NOMO-1 treated with dmso at 0.1 percent for 144 hours (cell line): ENCODE measurements around the gene YKT6.
A peak's percentile ranks its signal among the peaks of the same experiment; 100 is the strongest.

Source experiments
- DNase-seq: peaks from one replicate; lab custom pipeline; 2025; ENCODE audit not compliant: unreplicated experiment; lab: John Stamatoyannopoulos, UW

The YKT6 gene

GRCh38 chr7:44232396-44232795 is 31.6 kb downstream of the YKT6 start:
- no peak for DNase-seq

GRCh38 chr7:44232901-44233715 is 32.3 kb downstream of the YKT6 start:
- no peak for DNase-seq

- DNase-seq: no peak
Measured at GRCh38 chr7:44235066-44235465, 34.3 kb downstream of the YKT6 start.

GRCh38 chr7:44235582-44236332 is 35.0 kb downstream of the YKT6 start:
- DNase-seq: no peak

- peak; percentile 20 for DNase-seq
Measured at GRCh38 chr7:44236333-44236728, 35.6 kb downstream of the YKT6 start.

GRCh38 chr7:44237696-44238095 is 36.9 kb downstream of the YKT6 start:
- DNase-seq: no peak

- no peak for DNase-seq
Measured at GRCh38 chr7:44238116-44238695, 37.4 kb downstream of the YKT6 start.

- no peak for DNase-seq
Measured at GRCh38 chr7:44239361-44239760, 38.6 kb downstream of the YKT6 start.

GRCh38 chr7:44240376-44240775 is 39.6 kb downstream of the YKT6 start:
- no peak for DNase-seq

- DNase-seq: peak; percentile 36
Measured at GRCh38 chr7:44240983-44241510, 40.3 kb downstream of the YKT6 start.

- no peak for DNase-seq
Measured at GRCh38 chr7:44242091-44242490, 41.3 kb downstream of the YKT6 start.

- no peak for DNase-seq
Measured at GRCh38 chr7:44244282-44244681, 43.5 kb downstream of the YKT6 start.

GRCh38 chr7:44246396-44247113 is 45.8 kb downstream of the YKT6 start:
- no peak for DNase-seq

GRCh38 chr7:44247868-44248651 is 47.3 kb downstream of the YKT6 start:
- DNase-seq: no peak

- no peak for DNase-seq
Measured at GRCh38 chr7:44249639-44250234, 49.0 kb downstream of the YKT6 start.

GRCh38 chr7:44251269-44251668 is 50.5 kb downstream of the YKT6 start:
- no peak for DNase-seq

- no peak for DNase-seq
Measured at GRCh38 chr7:44251881-44252280, 51.1 kb downstream of the YKT6 start.

GRCh38 chr7:44256459-44256858 is 55.7 kb downstream of the YKT6 start:
- DNase-seq: no peak

- DNase-seq: no peak
Measured at GRCh38 chr7:44257213-44257612, 56.4 kb downstream of the YKT6 start.
